GM18499 (cell line): ENCODE results near the gene CENPV.
"Not testable (repeated sequence)": the region's sequence is repeated elsewhere in the genome, so short reads cannot be mapped to it uniquely, and the experiment has no call there.

Experiments
- ATAC-seq: cut with Tn5 transposase; IDR thresholded peaks from one replicate; pipeline ENCODE4 v1.9.1; 2021; ENCODE audit warnings: moderate number of reproducible peaks; ENCODE audit not compliant: insufficient read depth, unreplicated experiment

CENPV gene

GRCh38 chr17:16319969-16320368 is 33.3 kb downstream of the CENPV start:
- no peak for ATAC-seq

DNA sequence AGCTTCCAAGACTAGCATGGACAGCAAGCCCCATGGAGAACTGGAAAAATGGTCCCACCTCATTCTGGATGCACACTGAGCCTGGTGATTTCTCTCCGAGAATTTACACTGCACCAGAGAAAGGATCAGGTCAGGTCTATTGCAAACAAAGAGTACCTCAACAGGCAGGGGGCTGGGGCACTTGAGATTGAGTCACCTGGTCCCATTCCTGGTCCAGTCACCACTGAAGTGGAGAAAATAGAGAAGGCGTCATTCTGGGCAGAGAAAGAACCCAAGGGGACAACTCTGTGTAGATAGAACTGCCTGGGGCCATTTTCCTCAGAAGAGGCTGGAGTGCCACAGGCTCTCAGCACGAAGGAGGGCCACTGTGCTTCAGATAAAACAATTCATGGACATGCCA is 38.4 kb downstream of the CENPV start:
- ATAC-seq: no peak

DNA sequence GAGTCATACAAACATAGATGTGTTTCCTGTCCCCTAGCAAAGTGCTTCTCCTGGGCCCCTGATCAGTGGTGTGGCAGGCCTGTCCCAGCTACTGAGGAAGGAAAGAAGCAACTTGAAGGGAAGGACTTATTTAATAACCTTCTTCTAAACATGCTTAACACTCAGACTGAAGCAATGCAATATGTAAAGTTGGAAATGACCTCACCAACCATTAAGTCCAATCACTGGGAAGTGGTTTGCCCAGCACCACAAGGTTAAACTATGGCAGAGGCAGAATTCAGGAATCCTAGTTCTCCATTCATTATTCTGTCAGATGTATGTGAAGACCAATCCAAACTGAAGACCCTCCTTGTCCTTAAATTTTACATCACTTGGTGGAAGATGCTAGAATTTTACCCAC is 39.1 kb downstream of the CENPV start:
- no peak for ATAC-seq

GRCh38 chr17:16313139-16314090 is 39.9 kb downstream of the CENPV start:
- ATAC-seq: no peak

DNA sequence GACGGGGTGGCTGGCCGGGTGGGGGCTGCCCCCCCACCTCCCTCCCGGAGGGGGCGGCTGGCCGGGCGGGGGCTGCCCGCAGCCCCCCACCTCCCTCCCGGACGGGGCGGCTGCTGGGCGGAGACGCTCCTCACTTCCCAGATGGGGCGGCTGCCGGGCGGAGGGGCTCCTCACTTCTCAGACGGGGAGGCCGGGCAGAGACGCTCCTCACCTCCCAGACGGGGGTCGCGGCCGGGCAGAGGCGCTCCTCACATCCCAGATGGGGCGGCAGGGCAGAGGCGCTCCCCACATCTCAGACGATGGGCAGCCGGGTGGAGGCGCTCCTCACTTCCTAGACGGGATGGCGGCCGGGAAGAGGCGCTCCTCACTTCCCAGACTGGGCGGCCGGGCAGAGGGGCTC is 41.2 kb downstream of the CENPV start:
- ATAC-seq: not testable (repeated sequence)

DNA sequence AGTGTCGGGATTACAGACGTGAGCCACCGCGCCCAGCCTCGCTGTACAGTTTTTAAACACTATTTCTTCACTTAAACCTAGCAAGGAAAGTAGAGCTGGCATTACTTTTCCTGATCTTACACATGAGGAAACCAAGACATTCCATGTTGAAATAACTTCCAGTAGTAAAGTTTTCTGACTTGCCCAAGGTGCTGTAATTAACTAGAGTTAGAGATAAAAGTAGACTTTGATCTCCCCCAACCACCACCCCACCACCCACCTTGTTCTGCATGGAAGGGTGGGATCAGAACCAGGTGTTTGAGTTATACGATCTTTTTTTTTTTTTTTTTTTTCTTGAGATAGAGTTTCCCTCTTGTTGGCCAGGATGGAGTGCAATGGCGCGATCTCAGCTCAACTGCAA is 47.1 kb downstream of the CENPV start:
- ATAC-seq: no peak

DNA sequence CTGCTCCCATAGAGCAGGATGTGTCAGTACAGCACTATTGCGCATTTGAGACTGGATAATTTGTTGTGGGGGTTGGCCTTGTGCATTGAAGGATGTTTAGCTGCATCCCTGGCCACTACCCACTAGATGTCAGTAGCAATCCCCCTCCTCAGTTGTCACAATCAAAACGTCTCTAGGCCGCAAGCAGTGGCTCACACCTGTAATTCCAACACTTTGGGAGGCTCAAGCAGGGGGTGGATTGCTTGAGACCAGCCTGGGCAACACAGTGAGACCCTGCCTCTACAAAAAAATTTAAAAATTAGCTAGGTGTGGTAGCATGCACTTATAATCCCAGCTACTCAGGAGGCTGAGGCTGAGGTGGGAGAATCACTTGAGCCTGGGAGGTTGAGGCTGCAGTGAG is 48.4 kb downstream of the CENPV start:
- no peak for ATAC-seq

DNA sequence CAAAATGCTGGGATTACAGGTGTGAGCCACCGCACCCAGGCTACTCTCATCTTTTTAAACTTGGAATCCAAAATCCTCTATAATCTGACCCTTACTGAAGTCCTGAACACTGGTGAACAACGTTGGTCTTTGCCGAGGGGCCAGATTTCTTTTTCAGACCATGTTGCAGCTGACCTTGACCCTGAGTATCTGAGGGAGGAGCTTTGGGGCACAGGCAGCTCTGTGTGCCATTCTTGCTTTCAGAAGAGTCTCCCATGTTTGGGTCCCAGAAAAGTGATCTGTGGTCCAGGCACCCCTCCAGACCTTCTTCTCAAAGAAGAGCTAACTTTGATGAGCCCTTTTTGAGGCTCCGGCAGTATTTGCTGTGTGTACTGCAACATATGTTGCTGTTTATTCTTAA is 50.4 kb downstream of the CENPV start:
- no peak for ATAC-seq

- no peak for ATAC-seq
These were observed 51.1 kb downstream of the CENPV start for GRCh38 chr17:16301963-16302855.

- ATAC-seq: no peak
These were observed 52.7 kb downstream of the CENPV start for GRCh38 chr17:16300554-16300953.

- ATAC-seq: no peak
These were observed 55.1 kb downstream of the CENPV start for GRCh38 chr17:16298140-16298662.

- no peak for ATAC-seq
These were observed 55.7 kb downstream of the CENPV start for GRCh38 chr17:16297367-16298139.

DNA sequence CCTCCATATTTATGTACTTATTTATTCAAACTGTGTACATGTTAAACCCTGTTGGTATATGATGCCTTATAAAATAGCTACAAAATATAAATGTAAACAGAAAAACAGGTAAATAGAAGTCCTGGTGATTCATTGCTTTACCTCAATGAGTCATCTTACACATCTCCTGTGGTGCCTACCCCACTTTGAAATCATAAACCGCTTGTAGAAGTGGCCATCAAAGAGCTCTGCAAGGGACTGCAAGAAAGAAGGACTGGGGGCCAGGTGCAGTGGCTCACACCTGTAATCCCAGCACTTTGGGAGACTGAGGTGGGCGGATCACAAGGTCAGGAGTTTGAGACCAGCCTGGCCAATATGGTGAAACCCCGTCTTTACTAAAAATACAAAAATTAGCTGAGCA is 57.2 kb downstream of the CENPV start:
- ATAC-seq: not testable (repeated sequence)

GRCh38 chr17:16294560-16294959 is 58.7 kb downstream of the CENPV start:
- ATAC-seq: no peak

DNA sequence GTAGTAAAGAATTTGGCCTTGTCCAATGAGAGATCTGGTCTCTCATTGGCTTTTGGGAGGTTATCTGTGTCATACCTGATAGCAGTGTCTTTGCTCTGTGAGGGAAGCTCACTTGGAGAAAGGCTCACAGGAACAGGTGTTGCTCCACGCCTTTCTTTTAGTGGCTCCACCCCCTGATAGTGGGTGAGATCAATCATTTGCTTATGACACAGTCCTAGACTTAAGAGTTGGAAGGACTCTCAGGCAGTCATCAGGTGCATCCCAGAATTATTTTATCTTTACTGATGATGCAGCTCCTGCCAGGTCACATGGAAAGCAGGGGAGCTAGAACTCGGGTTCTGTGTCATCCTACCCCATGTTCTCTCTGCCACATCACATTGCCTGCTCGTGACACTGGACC is 59.3 kb downstream of the CENPV start:
- ATAC-seq: no peak
